HS-27A (cell line): ENCODE data around the gene NDUFA11.

Experiments
- DNase-seq: peaks from one replicate; pipeline ENCODE4 v3.0.0-alpha.2; 2012; ENCODE audit warnings: low read depth, missing footprints

Gene NDUFA11

GRCh38 chr19:5903624-5904351, at the start of gene NDUFA11:
TSS of gene NDUFA11 (minus strand) at chr19:5903790. CDS start at chr19:5903708, 82 bp downstream.
- peak; percentile 92 for DNase-seq

- no peak for DNase-seq
Observed at GRCh38 chr19:5953030-5953589, 49.5 kb upstream of the NDUFA11 start.

GRCh38 chr19:5952193-5953029, 48.8 kb upstream of the NDUFA11 start:
- no peak for DNase-seq

DNA sequence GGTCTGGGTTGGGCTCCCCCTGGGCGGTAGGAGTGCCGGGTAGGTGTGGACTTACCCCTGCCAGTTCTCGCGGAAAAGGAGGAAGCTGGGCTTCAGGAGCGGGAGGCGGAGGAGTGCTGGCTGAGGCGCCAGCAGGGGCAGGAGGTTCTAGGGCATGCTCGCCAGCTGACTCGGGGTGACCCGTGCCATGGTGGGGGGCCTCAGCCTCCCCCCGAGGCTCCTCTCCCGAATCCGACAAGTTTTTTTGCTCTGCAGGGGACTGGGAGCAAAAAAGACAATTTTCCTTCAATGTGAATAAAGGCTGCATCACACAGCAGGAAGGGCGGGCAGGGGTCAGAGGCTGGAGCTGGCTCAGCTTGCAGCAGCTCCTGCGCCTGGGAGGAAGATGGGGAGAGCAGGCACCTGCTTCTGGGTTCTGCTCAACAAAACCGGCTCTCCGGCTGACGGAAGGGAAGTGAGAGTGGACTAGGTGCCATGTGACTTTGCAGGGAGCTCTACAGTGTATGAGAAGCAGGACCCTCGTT, 47.8 kb upstream of the NDUFA11 start:
- DNase-seq = no peak

DNA sequence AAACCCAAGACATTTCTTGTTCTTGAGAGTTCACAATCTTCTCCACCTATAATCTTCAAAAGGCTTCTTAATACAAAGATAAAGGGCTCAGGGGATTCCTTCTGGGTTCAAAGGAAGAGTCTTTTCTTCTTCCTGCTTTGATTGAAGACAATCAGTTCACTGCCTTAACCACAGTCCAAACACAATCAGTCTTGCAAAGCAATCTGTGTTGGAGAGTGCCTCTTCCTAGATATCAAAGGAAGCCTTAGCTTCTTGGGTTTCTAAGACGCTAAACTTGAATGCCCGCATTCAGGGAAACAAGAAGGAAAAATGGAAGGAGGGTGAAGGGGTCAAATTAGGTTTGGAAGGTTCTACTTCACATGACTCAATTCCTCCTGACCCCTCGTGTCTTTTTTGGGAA, 47.2 kb upstream of the NDUFA11 start:
- DNase-seq = no peak

DNA sequence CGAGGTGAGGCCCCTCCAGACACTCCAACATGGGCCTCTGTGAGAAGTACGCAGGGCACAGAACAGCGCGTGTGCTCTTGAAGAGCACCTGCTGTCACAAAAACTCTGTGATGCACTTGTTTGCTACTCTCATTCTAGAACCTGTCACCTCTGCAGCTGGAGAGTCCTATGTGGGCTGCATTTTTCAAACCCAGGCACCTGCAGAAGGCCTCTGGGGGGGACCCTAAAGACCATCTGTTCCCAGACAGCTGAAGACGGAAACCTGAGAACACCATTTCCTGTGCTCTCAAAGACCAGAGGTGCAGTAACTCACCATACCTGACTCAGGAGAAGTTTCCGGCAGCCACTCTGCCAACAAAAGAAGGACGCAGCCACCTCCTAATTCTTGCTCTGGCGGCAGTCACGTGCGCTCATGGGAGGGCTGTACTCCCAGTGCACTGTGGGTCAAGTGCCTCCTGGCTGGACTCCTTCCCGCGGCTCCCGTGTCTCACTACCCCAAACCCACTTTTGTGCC, 46.3 kb upstream of the NDUFA11 start:
- DNase-seq = no peak

DNA sequence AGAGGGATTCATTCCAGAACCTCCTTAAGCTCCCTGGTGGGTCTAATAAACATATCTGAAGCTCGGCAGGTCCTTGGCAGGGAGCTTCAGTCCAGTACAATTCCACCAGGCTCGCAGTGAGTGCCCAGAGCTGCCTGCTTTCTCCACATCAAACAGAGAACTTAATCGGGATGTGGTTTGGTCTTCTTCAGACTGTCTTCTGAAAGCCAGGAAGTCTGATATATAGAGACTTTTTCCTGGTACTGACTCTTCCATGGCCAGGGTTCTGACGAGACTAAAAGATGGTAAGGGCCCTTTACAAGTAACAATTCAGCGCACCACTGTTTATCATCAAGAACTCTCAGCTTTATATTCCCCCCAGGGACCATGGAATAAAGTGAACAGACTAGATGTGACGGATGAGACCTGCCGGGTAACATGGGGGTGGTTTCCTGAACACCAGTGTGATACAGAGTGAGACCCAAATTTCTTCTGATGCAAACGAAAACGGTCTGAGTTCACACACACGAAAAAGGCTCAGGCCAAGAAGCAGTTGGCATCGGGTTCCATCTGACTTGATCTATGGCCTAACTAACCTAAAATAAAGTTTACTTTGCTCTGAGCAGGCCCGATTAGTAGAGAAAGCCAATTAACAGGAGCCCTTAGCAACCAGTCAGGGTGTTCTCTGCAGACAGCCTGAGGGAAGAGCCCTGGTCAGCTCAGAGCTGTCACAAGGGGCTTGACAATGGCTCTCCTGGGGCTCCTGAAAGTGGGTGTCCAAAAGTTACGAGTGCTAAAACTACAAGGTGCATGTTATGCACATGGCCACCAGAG, 45.4 kb upstream of the NDUFA11 start:
- no peak for DNase-seq

GRCh38 chr19:5947435-5947834, 43.8 kb upstream of the NDUFA11 start:
- no peak for DNase-seq

GRCh38 chr19:5943623-5944022, 40.0 kb upstream of the NDUFA11 start:
- no peak for DNase-seq

DNA sequence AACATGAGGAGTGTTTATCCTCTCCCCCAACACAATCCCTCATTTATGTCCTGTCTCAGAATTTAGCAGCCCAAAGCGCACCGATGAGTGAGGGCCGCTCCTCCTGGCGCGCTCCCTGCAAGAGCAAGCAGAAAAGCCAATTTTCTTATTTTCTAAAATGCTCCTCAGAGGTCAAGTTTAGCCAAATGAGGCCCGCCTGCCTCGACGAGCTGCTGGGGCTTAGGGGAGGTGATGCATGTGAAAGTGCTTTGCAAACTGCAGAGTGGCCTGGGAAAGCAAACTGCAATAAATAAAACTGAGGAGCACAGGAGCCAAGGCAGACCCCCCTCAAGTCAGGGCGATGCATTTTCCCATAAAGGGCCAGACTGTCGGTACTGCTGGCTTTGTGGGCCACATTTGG, 39.5 kb upstream of the NDUFA11 start:
- no peak for DNase-seq

DNA sequence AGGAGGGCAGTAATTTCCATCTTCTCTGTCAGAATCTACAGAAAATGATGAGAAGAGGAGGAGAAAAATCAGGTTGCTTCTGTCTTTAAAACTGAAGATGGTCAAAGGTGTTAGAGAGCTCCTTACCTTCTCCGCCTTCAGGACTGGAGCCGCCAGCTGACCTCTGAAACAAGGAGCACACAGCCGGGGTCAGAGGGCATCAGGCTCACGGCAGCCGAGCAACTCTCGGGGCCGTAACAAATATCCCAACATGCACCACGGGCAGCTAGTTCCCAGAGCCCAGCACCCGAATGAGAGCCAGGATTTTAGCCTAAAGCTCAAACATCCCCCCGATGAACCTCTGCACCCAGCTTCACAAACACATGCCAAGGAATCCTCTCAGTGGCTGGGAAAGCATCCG, 38.1 kb upstream of the NDUFA11 start:
- DNase-seq = no peak

- no peak for DNase-seq
Observed at GRCh38 chr19:5940260-5941208, 36.9 kb upstream of the NDUFA11 start.

- DNase-seq = no peak
Observed at GRCh38 chr19:5937550-5937949, 34.0 kb upstream of the NDUFA11 start.

GRCh38 chr19:5936292-5936592, 32.7 kb upstream of the NDUFA11 start:
- DNase-seq = no peak

DNA sequence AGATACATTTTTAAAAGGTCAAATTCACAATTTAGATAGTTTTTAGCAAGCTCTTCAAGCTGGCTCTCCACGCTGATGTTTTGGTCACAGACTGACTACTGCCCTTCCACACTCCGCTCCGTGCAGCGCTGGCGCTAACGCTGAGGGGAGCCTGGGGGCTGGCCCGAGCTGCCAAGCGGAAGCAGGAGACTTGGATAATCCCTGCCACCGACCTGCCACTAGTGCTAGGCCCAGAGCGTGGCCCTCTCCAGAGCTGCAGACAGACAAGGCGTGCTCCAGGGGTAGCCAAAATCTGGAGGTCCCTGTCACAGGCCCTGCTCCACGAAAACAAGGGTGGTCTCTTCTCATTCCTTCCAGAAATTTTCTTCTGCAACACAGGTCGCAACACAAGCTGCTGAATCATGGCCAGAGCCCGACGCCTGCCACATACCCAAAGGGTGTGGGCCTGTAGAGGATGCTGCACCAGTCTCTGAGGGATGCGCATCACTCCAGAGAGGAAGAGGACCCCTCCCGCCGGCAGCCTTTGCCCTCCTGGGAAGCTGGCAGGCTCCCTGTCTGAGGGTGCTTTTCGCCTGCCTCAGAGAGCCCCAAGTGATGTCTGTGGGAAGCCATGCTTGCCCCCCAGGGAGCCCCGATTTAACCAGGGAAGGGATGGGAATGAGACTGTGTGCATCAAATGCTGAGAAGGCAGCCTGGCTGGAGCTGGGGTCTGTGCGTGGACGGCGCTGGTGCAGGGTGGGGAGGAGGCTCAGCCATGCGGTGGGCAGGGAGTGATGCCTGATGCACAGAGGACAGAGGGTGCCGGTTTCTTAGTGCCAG, 32.1 kb upstream of the NDUFA11 start:
- no peak for DNase-seq

DNA sequence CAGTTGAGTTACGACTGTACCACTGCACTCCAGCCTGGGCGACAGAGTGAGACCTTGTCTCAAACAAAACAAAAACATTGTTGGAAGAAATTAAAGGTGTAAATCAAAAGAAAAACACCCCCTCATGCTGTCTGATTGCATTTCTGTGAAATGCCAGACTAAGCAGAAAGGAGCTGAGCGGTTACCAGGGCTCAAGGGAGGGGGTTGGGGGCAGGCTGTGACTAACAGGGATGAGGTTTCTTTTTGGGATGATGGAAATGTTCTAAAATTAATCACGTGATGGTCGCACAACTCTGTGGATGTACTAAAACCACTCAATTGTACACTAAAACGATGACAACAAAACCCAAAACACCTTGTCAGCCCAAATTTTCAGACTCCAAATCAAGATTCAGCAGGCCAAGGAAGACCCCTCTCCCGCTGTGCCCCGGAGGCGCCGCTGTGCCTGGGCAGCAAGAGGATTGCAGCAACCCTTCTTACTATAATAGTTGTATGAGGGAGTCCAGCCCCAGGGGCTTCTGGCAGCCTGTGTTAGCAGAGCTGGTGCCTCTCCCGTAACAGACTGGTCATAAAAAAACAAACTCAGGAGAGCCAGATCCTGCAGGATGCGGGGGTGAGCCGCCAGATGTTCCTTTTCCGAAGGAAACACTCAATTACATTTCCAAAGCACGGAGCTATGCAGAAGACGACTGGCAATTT, 31.3 kb upstream of the NDUFA11 start:
- DNase-seq = no peak

DNA sequence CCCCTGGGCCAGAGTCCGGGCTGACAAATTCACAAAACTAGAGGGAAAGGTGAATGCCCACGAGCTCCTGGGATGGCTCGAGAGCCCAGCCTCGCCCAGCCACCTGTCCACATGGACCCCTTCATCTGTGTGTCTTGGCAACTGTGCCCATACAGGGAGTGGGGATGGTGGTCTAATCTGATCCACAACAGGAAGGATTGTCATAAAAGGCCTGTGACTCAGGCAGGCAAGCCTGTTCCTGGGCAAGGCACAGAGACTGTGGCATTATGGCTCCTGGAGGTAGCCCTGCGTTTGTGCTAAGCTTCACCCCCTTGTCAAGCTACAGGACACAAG, 30.4 kb upstream of the NDUFA11 start:
- no peak for DNase-seq

- DNase-seq = no peak
Observed at GRCh38 chr19:5933391-5934068, 29.9 kb upstream of the NDUFA11 start.
